Caco-2 (cell line): ENCODE measurements around the gene KDM2B. TPM values are rescaled to one million over a fixed set of nuclear protein-coding genes. Genes with fewer than 3 reads are reported as not detected.

Source experiments
- BruUV-seq: library from RNA; stranded (reverse); fragments of 400-500 nt; replicated peaks from 2 replicates; lab custom pipeline; 2021; lab: Mats Ljungman, UMichigan
- CTCF ChIA-PET: fragments of 300-600 bp; sonication (Branson Sonifier 250); formaldehyde crosslinking; loops from one replicate; lab custom pipeline; 2022; ENCODE audit warnings: antibody characterized with exemption; lab: Charles Lee
- POLR2A ChIA-PET: fragments of 300-600 bp; sonication (Branson Sonifier 250); formaldehyde crosslinking; loops from one replicate; lab custom pipeline; 2022; ENCODE audit warnings: antibody characterized with exemption; lab: Charles Lee
- DNase-seq, 2 experiments: peaks; one replicate each; pipeline versions ENCODE4 v3.0.0 to v3.0.0-alpha.2; 2020 to 2022
- H3K27me3 ChIP-seq: replicated peaks from 2 replicates; pipeline ENCODE4 v1.6.0; 2011; ENCODE audit warnings: low read length; ENCODE audit not compliant: control insufficient read depth, insufficient read depth
- H3K36me3 ChIP-seq: 2 replicates; pipeline ENCODE4 v1.5.1; 2011; ENCODE audit warnings: low read length; ENCODE audit not compliant: control insufficient read depth, insufficient read depth
- H3K4me1 ChIP-seq: fragments of 250-450 bp; sonication (Bioruptor Pico); 2 replicates; pipeline ENCODE4 v1.5.1; 2020; ENCODE audit warnings: mild to moderate bottlenecking
- H3K4me3 ChIP-seq: 2 replicates; pipeline ENCODE4 v1.5.1; 2011; ENCODE audit warnings: low read depth, mild to moderate bottlenecking, control low read depth, low read length
- H3K9me3 ChIP-seq: fragments of 250-450 bp; sonication (Bioruptor Pico); 2 replicates; pipeline ENCODE4 v1.5.1; 2020; ENCODE audit warnings: mild to moderate bottlenecking, moderate library complexity
- H3K27ac Mint-ChIP-seq: one replicate; pipeline ENCODE4 v1.8.0; 2022; ENCODE audit warnings: mixed read lengths; ENCODE audit not compliant: unreplicated experiment
- H3K27me3 Mint-ChIP-seq: one replicate; pipeline ENCODE4 v1.8.0; 2022; ENCODE audit warnings: mixed read lengths; ENCODE audit not compliant: insufficient read depth, unreplicated experiment
- H3K36me3 Mint-ChIP-seq: one replicate; pipeline ENCODE4 v1.8.0; 2022; ENCODE audit warnings: mild to moderate bottlenecking, mixed read lengths; ENCODE audit not compliant: insufficient read depth, unreplicated experiment
- H3K4me1 Mint-ChIP-seq: one replicate; pipeline ENCODE4 v1.8.0; 2022; ENCODE audit warnings: low read depth, mixed read lengths; ENCODE audit not compliant: unreplicated experiment
- H3K4me3 Mint-ChIP-seq: one replicate; pipeline ENCODE4 v1.8.0; 2022; ENCODE audit warnings: mild to moderate bottlenecking, moderate library complexity, mixed read lengths; ENCODE audit not compliant: unreplicated experiment
- H3K9me3 Mint-ChIP-seq: one replicate; pipeline ENCODE4 v1.8.0; 2022; ENCODE audit warnings: mixed read lengths; ENCODE audit not compliant: unreplicated experiment
- CTCF ChIP-seq, 2 experiments: fragments of 200-600 bp in 1 of 2; IDR thresholded peaks; 1 replicate in 1 of 2; 2 replicates in 1 of 2; pipeline versions ENCODE4 v1.5.1 to v1.8.0; 2011 to 2022; ENCODE audit warnings: antibody characterized with exemption in 1 of 2, control low read depth in 1 of 2, inconsistent platforms in 1 of 2, low read depth in 1 of 2, low read length in 1 of 2, mild to moderate bottlenecking in 1 of 2, moderate library complexity in 1 of 2; ENCODE audit not compliant: insufficient read depth in 1 of 2, severe bottlenecking in 1 of 2, unreplicated experiment in 1 of 2
- intact Hi-C: fragments of 100-400 bp; cut with micrococcal nuclease; formaldehyde crosslinking; loops from one replicate; pipeline ENCODE4 v1.10.0; 2022; ENCODE audit not compliant: unreplicated experiment
- total RNA-seq: library from RNA; stranded (reverse); gene quantifications from 2 replicates; pipeline ENCODE4 v1.2.3, GENCODE V29; 2022

Gene KDM2B
- total RNA-seq, 1 experiment from 2014 or later = 48.4 TPM

GRCh38 chr12:121520119-121520518 lies 60.7 kb downstream of the KDM2B start:
- no peaks in the 10 kb centered on the region for H3K9me3 Mint-ChIP-seq
- H3K36me3 Mint-ChIP-seq = peaks cover 21% of the 10 kb centered on the region
- Histone ChIP-seq H3K4me3 (no peak overlapping the region), H3K27me3 (no peaks in the 10 kb centered on the region), H3K36me3 (no peaks in the 10 kb centered on the region), H3K4me1 (no peaks in the 10 kb centered on the region), H3K9me3 (no peaks in the 10 kb centered on the region)
- intact Hi-C loops = no loop called here
- H3K27me3 Mint-ChIP-seq = no peaks in the 10 kb centered on the region
- no peak overlapping the region for H3K4me3 Mint-ChIP-seq
- CTCF ChIA-PET = no interaction called here
- POLR2A ChIA-PET = no interaction called here
- peaks cover 11% of the 10 kb centered on the region for H3K4me1 Mint-ChIP-seq
- no peak for DNase-seq
- no TSS peak for BruUV-seq
- no peak for TF ChIP-seq CTCF (IDR thresholded peaks at IDR 0.05; ENCODE audit: insufficient read depth in 1 of 2, low read depth in 1 of 2, low read length in 1 of 2, severe bottlenecking in 1 of 2, unreplicated experiment in 1 of 2)
- no peak overlapping the region for H3K27ac Mint-ChIP-seq

GRCh38 chr12:121519227-121519626 lies 61.6 kb downstream of the KDM2B start:
- intact Hi-C loops = no loop called here
- Mint-ChIP-seq H3K27ac (no peak overlapping the region), H3K36me3 (peaks cover 21% of the 10 kb centered on the region), H3K9me3 (no peaks in the 10 kb centered on the region), H3K4me1 (peaks cover 12% of the 10 kb centered on the region), H3K4me3 (no peak overlapping the region), H3K27me3 (no peaks in the 10 kb centered on the region)
- no peaks in the 10 kb centered on the region for H3K9me3 ChIP-seq
- H3K36me3 ChIP-seq = no peaks in the 10 kb centered on the region
- no peak overlapping the region for H3K4me3 ChIP-seq
- CTCF ChIA-PET = interaction anchor here (0.6 kb wide), 1 partner anchor 20 kb away, joined by 3 read pairs; no protein-coding TSS in a partner anchor
- no peaks in the 10 kb centered on the region for H3K27me3 ChIP-seq
- POLR2A ChIA-PET = no interaction called here
- no peaks in the 10 kb centered on the region for H3K4me1 ChIP-seq
- TF ChIP-seq CTCF (IDR thresholded peaks at IDR 0.05; ENCODE audit: insufficient read depth in 1 of 2, low read depth in 1 of 2, low read length in 1 of 2, severe bottlenecking in 1 of 2, unreplicated experiment in 1 of 2) = no peak
- no peak for DNase-seq
- BruUV-seq = no TSS peak

- CTCF ChIA-PET = no interaction called here
- Histone ChIP-seq H3K4me1 (peaks cover 3% of the 10 kb centered on the region; the same call in 1 of the 2 replicates), H3K9me3 (no peaks in the 10 kb centered on the region), H3K4me3 (no peak overlapping the region), H3K27me3 (no peaks in the 10 kb centered on the region), H3K36me3 (no peaks in the 10 kb centered on the region)
- no peaks in the 10 kb centered on the region for H3K27me3 Mint-ChIP-seq
- TF ChIP-seq CTCF (IDR thresholded peaks at IDR 0.05; ENCODE audit: insufficient read depth in 1 of 2, low read depth in 1 of 2, low read length in 1 of 2, severe bottlenecking in 1 of 2, unreplicated experiment in 1 of 2) = no peak
- peaks cover 23% of the 10 kb centered on the region for H3K36me3 Mint-ChIP-seq
- intact Hi-C loops = no loop called here
- no peak for DNase-seq
- no peak overlapping the region for H3K27ac Mint-ChIP-seq
- no peak overlapping the region for H3K4me3 Mint-ChIP-seq
- no peaks in the 10 kb centered on the region for H3K9me3 Mint-ChIP-seq
- POLR2A ChIA-PET = no interaction called here
- BruUV-seq = no TSS peak
- peaks cover 17% of the 10 kb centered on the region for H3K4me1 Mint-ChIP-seq
Observed at GRCh38 chr12:121518656-121519055, 62.2 kb downstream of the KDM2B start.
